GM18867 (cell line): ENCODE results near the gene SSH2.
"Not testable (repeated sequence)": the region's sequence is repeated elsewhere in the genome, so short reads cannot be mapped to it uniquely, and the experiment has no call there.

Experiments used
- ATAC-seq: cut with Tn5 transposase; IDR thresholded peaks from one replicate; pipeline ENCODE4 v1.9.1; 2021; ENCODE audit warnings: mild to moderate bottlenecking, moderate library complexity; ENCODE audit not compliant: unreplicated experiment

SSH2 gene

GRCh38 chr17:29740017-29740416 lies 190.0 kb downstream of the SSH2 start:
- ATAC-seq = no peak

- ATAC-seq = no peak
Measured at GRCh38 chr17:29734640-29735039, 195.4 kb downstream of the SSH2 start.

GRCh38 chr17:29733166-29733565 lies 196.9 kb downstream of the SSH2 start:
- no peak for ATAC-seq

GRCh38 chr17:29732613-29733012 lies 197.4 kb downstream of the SSH2 start:
- no peak for ATAC-seq

GRCh38 chr17:29732209-29732608 lies 197.8 kb downstream of the SSH2 start:
- ATAC-seq = no peak

GRCh38 chr17:29731589-29731929 lies 198.5 kb downstream of the SSH2 start:
- ATAC-seq = no peak

- ATAC-seq = no peak
Measured at GRCh38 chr17:29728490-29728889, 201.5 kb downstream of the SSH2 start.

- ATAC-seq = no peak
Measured at GRCh38 chr17:29726715-29727252, 203.2 kb downstream of the SSH2 start.

- not testable (repeated sequence) for ATAC-seq
Measured at GRCh38 chr17:29725408-29725807, 204.6 kb downstream of the SSH2 start.

- no peak for ATAC-seq
Measured at GRCh38 chr17:29723278-29724047, 206.6 kb downstream of the SSH2 start.

- ATAC-seq = peak; percentile 75
Measured at GRCh38 chr17:29722411-29723198, 207.4 kb downstream of the SSH2 start.

- no peak for ATAC-seq
Measured at GRCh38 chr17:29720551-29720950, 209.5 kb downstream of the SSH2 start.

GRCh38 chr17:29719469-29719868 lies 210.6 kb downstream of the SSH2 start:
- no peak for ATAC-seq

- ATAC-seq = no peak
Measured at GRCh38 chr17:29718446-29719039, 211.5 kb downstream of the SSH2 start.

- no peak for ATAC-seq
Measured at GRCh38 chr17:29717817-29718216, 212.2 kb downstream of the SSH2 start.

- ATAC-seq = no peak
Measured at GRCh38 chr17:29716566-29716965, 213.5 kb downstream of the SSH2 start.

GRCh38 chr17:29715680-29716079 lies 214.3 kb downstream of the SSH2 start:
- no peak for ATAC-seq

- ATAC-seq = peak; percentile 62
Measured at GRCh38 chr17:29714146-29714545, 215.9 kb downstream of the SSH2 start.

- ATAC-seq = peak; percentile 28
Measured at GRCh38 chr17:29713626-29714025, 216.4 kb downstream of the SSH2 start.

- no peak for ATAC-seq
Measured at GRCh38 chr17:29711588-29712385, 218.2 kb downstream of the SSH2 start.

GRCh38 chr17:29710891-29711418 lies 219.1 kb downstream of the SSH2 start:
- ATAC-seq = no peak
